CD4-positive, CD25-positive, alpha-beta regulatory T cell (primary cell): ENCODE measurements around the gene ETV6. TPM values are rescaled to one million over a fixed set of nuclear protein-coding genes. Genes with fewer than 3 reads are reported as not detected.
"Not testable (repeated sequence)": the region's sequence is repeated elsewhere in the genome, so short reads cannot be mapped to it uniquely, and the experiment has no call there.

Experiments
- ATAC-seq, 2 donors: fragments of 150-1000 bp; cut with Tn5 transposase; one replicate each; pipeline ENCODE4 v1.10.0; 2021; ENCODE audit warnings: low read depth in 2 of 2, moderate number of reproducible peaks in 2 of 2, moderate library complexity in 1 of 2
- DNase-seq, 3 donors: peaks; one replicate each; pipeline versions ENCODE4 v3.0.0 to v3.0.0-alpha.2; 2012 to 2022; ENCODE audit warnings: mixed read lengths in 1 of 3
- H3K27ac ChIP-seq: one replicate; pipeline ENCODE4 v1.7.0; 2013; ENCODE audit warnings: mild to moderate bottlenecking, low read length; ENCODE audit not compliant: insufficient read depth, poor library complexity, severe bottlenecking
- H3K27me3 ChIP-seq: one replicate; pipeline ENCODE4 v1.7.0; 2013; ENCODE audit warnings: low read length; ENCODE audit not compliant: control insufficient read depth, insufficient read depth
- H3K36me3 ChIP-seq: one replicate; pipeline ENCODE4 v1.7.0; 2013; ENCODE audit warnings: mild to moderate bottlenecking, low read length, moderate library complexity; ENCODE audit not compliant: control insufficient read depth, insufficient read depth
- H3K4me1 ChIP-seq: 2 replicates; pipeline ENCODE4 v1.7.0; 2013; ENCODE audit warnings: mild to moderate bottlenecking, low read length; ENCODE audit not compliant: insufficient read depth, control insufficient read depth, poor library complexity, severe bottlenecking
- H3K4me3 ChIP-seq: one replicate; pipeline ENCODE4 v1.7.0; 2013; ENCODE audit warnings: low read depth, mild to moderate bottlenecking, low read length, moderate library complexity
- H3K9me3 ChIP-seq, 2 experiments: 1 replicate in 1 of 2; 2 replicates in 1 of 2; pipeline ENCODE4 v1.7.0; 2013; ENCODE audit warnings: low read length in 2 of 2, mild to moderate bottlenecking in 1 of 2, moderate library complexity in 1 of 2; ENCODE audit not compliant: control insufficient read depth in 2 of 2
- H3K27ac Mint-ChIP-seq, 3 donors: one replicate each; pipeline ENCODE4 v1.8.0; 2020 to 2022; ENCODE audit warnings: mild to moderate bottlenecking in 3 of 3, mixed read lengths in 3 of 3, moderate library complexity in 2 of 3
- H3K27me3 Mint-ChIP-seq: one replicate; pipeline ENCODE4 v1.8.0; 2022; ENCODE audit warnings: mild to moderate bottlenecking, mixed read lengths
- H3K36me3 Mint-ChIP-seq: one replicate; pipeline ENCODE4 v1.8.0; 2020; ENCODE audit warnings: mixed read lengths
- H3K4me1 Mint-ChIP-seq, 4 donors: one replicate each; pipeline ENCODE4 v1.8.0; 2020 to 2022; ENCODE audit warnings: mixed read lengths in 4 of 4, mild to moderate bottlenecking in 1 of 4
- H3K4me3 Mint-ChIP-seq, 4 donors: one replicate each; pipeline ENCODE4 v1.8.0; 2020 to 2022; ENCODE audit warnings: mild to moderate bottlenecking in 4 of 4, mixed read lengths in 4 of 4, moderate library complexity in 3 of 4
- H3K9me3 Mint-ChIP-seq, 7 donors: one replicate each; pipeline ENCODE4 v1.8.0; 2020 to 2022; ENCODE audit warnings: mixed read lengths in 7 of 7, mild to moderate bottlenecking in 3 of 7, moderate library complexity in 2 of 7
- polyA plus RNA-seq, 4 donors: library from polyadenylated mRNA; unstranded; fragments of 300-500 nt; fragmentation: Illumina TruSeq; gene quantifications; one replicate each; pipeline ENCODE4 v1.2.3, GENCODE V29; 2021
- total RNA-seq: library from RNA; stranded (reverse); gene quantifications from one replicate; pipeline ENCODE4 v1.2.3, GENCODE V29; 2022

The ETV6 gene
- total and polyA plus RNA-seq, 5 donors from 2014 or later, result 2.5 to 62.5 (median 4.1) TPM

GRCh38 chr12:11631881-11632280, 17.6 kb upstream of the ETV6 start:
- not testable (repeated sequence) for H3K27ac Mint-ChIP-seq, H3K4me1 ChIP-seq, H3K27ac ChIP-seq, H3K36me3 ChIP-seq, ATAC-seq, DNase-seq, H3K4me3 Mint-ChIP-seq, H3K36me3 Mint-ChIP-seq, H3K9me3 Mint-ChIP-seq, H3K27me3 ChIP-seq, H3K4me1 Mint-ChIP-seq, H3K4me3 ChIP-seq
- peaks cover 2 to 10% of the 10 kb centered on the region in 2 experiments for H3K9me3 ChIP-seq
- peaks cover 23% of the 10 kb centered on the region for H3K27me3 Mint-ChIP-seq

- Mint-ChIP-seq H3K36me3 (no peaks in the 10 kb centered on the region), H3K9me3 (peaks cover 0 to 3% (median 0%) of the 10 kb centered on the region in 7 donors)
- ATAC-seq, result no peak
Observed at GRCh38 chr12:11633968-11634367, 15.5 kb upstream of the ETV6 start.

GRCh38 chr12:11635341-11635740, 14.1 kb upstream of the ETV6 start:
- H3K4me1 Mint-ChIP-seq, result no peaks in the 10 kb centered on the region
- peaks cover 2 to 10% of the 10 kb centered on the region in 2 experiments for H3K9me3 ChIP-seq
- no peak overlapping the region for H3K27ac Mint-ChIP-seq
- H3K4me1 ChIP-seq, result no peaks in the 10 kb centered on the region
- peaks cover 23% of the 10 kb centered on the region for H3K27me3 Mint-ChIP-seq
- peaks cover 0 to 3% (median 0%) of the 10 kb centered on the region in 7 donors for H3K9me3 Mint-ChIP-seq
- DNase-seq (no peak), ATAC-seq (no peak)
- H3K36me3 Mint-ChIP-seq, result no peaks in the 10 kb centered on the region
- no peaks in the 10 kb centered on the region for H3K36me3 ChIP-seq
- no peak overlapping the region for H3K27ac ChIP-seq
- H3K4me3 ChIP-seq, result no peak overlapping the region
- H3K4me3 Mint-ChIP-seq, result no peak overlapping the region
- peaks cover 2% of the 10 kb centered on the region for H3K27me3 ChIP-seq

More at GRCh38 chr12:11633968-11634367, 15.5 kb upstream of the ETV6 start:
- Histone ChIP-seq H3K4me1 (no peaks in the 10 kb centered on the region), H3K36me3 (no peaks in the 10 kb centered on the region), H3K9me3 (peaks cover 2 to 10% of the 10 kb centered on the region in 2 experiments), H3K27ac (no peak overlapping the region), H3K27me3 (peaks cover 2% of the 10 kb centered on the region), H3K4me3 (no peak overlapping the region)
- DNase-seq, result no peak
- H3K27me3 Mint-ChIP-seq, result peaks cover 23% of the 10 kb centered on the region
- no peak overlapping the region for H3K4me3 Mint-ChIP-seq
- no peaks in the 10 kb centered on the region for H3K4me1 Mint-ChIP-seq
- H3K27ac Mint-ChIP-seq, result no peak overlapping the region

GRCh38 chr12:11638315-11638916, 11.1 kb upstream of the ETV6 start:
- peaks cover 0 to 3% (median 0%) of the 10 kb centered on the region in 7 donors for H3K9me3 Mint-ChIP-seq
- no peak overlapping the region for H3K4me3 ChIP-seq
- no peaks in the 10 kb centered on the region for H3K36me3 Mint-ChIP-seq
- peaks cover 2 to 10% of the 10 kb centered on the region in 2 experiments for H3K9me3 ChIP-seq
- H3K27me3 ChIP-seq, result peaks cover 2% of the 10 kb centered on the region
- H3K36me3 ChIP-seq, result no peaks in the 10 kb centered on the region
- no peaks in the 10 kb centered on the region for H3K4me1 ChIP-seq
- H3K4me3 Mint-ChIP-seq, result no peak overlapping the region
- no peaks in the 10 kb centered on the region for H3K4me1 Mint-ChIP-seq
- H3K27ac ChIP-seq, result no peak overlapping the region
- H3K27me3 Mint-ChIP-seq, result peaks cover 10% of the 10 kb centered on the region
- no peak for DNase-seq
- no peak for ATAC-seq
- no peak overlapping the region for H3K27ac Mint-ChIP-seq

GRCh38 chr12:11639454-11639853, 10.0 kb upstream of the ETV6 start:
- Histone ChIP-seq H3K4me3 (no peak overlapping the region), H3K27ac (no peak overlapping the region), H3K27me3 (no peaks in the 10 kb centered on the region), H3K36me3 (no peaks in the 10 kb centered on the region), H3K9me3 (peaks cover 2 to 10% of the 10 kb centered on the region in 2 experiments), H3K4me1 (no peaks in the 10 kb centered on the region)
- no peak overlapping the region for H3K4me3 Mint-ChIP-seq
- no peaks in the 10 kb centered on the region for H3K36me3 Mint-ChIP-seq
- peaks cover 0 to 2% (median 0%) of the 10 kb centered on the region in 7 donors for H3K9me3 Mint-ChIP-seq
- DNase-seq (no peak), ATAC-seq (no peak)
- peaks cover 4% of the 10 kb centered on the region for H3K27me3 Mint-ChIP-seq
- H3K4me1 Mint-ChIP-seq, result no peaks in the 10 kb centered on the region
- no peak overlapping the region for H3K27ac Mint-ChIP-seq

GRCh38 chr12:11641522-11641921, 8.0 kb upstream of the ETV6 start:
- no peaks in the 10 kb centered on the region for H3K9me3 ChIP-seq
- no peak overlapping the region for H3K27ac ChIP-seq
- H3K36me3 ChIP-seq, result no peaks in the 10 kb centered on the region
- H3K27me3 ChIP-seq, result no peaks in the 10 kb centered on the region
- no peaks in the 10 kb centered on the region for H3K4me1 ChIP-seq
- Mint-ChIP-seq H3K36me3 (no peaks in the 10 kb centered on the region), H3K9me3 (no peaks in the 10 kb centered on the region), H3K4me3 (no peak overlapping the region), H3K27ac (peak overlapping the region in 1 of 3 donors; percentile 17), H3K4me1 (peaks cover 0 to 2% (median 0%) of the 10 kb centered on the region in 4 donors), H3K27me3 (no peaks in the 10 kb centered on the region)
- ATAC-seq (no peak), DNase-seq (no peak)
- H3K4me3 ChIP-seq, result no peak overlapping the region

GRCh38 chr12:11642785-11643184, 6.7 kb upstream of the ETV6 start:
- no peaks in the 10 kb centered on the region for H3K9me3 Mint-ChIP-seq
- no peaks in the 10 kb centered on the region for H3K36me3 ChIP-seq
- H3K27ac Mint-ChIP-seq, result peak overlapping the region in 1 of 3 donors; percentile 12

GRCh38 chr12:11645391-11645790, 4.1 kb upstream of the ETV6 start:
- Histone ChIP-seq H3K4me1 (peaks cover 5% of the 10 kb centered on the region), H3K27me3 (no peaks in the 10 kb centered on the region), H3K36me3 (no peaks in the 10 kb centered on the region), H3K9me3 (no peaks in the 10 kb centered on the region), H3K27ac (no peak overlapping the region), H3K4me3 (no peak overlapping the region)
- Mint-ChIP-seq H3K4me3 (no peak overlapping the region), H3K27me3 (no peaks in the 10 kb centered on the region), H3K4me1 (peaks cover 0 to 10% (median 5%) of the 10 kb centered on the region in 4 donors), H3K27ac (peak overlapping the region in 1 of 3 donors; percentile 1), H3K9me3 (peaks cover 0 to 4% (median 0%) of the 10 kb centered on the region in 7 donors), H3K36me3 (peaks cover 3% of the 10 kb centered on the region)
- DNase-seq (no peak), ATAC-seq (no peak)

More at GRCh38 chr12:11642785-11643184, 6.7 kb upstream of the ETV6 start:
- H3K27ac ChIP-seq, result no peak overlapping the region
- no peaks in the 10 kb centered on the region for H3K27me3 Mint-ChIP-seq
- no peak overlapping the region for H3K4me3 ChIP-seq
- DNase-seq (no peak), ATAC-seq (no peak)
- no peaks in the 10 kb centered on the region for H3K27me3 ChIP-seq
- H3K36me3 Mint-ChIP-seq, result no peaks in the 10 kb centered on the region
- no peaks in the 10 kb centered on the region for H3K9me3 ChIP-seq
- H3K4me3 Mint-ChIP-seq, result no peak overlapping the region
- H3K4me1 ChIP-seq, result no peaks in the 10 kb centered on the region
- H3K4me1 Mint-ChIP-seq, result peaks cover 0 to 5% (median 3%) of the 10 kb centered on the region in 4 donors
